Measurements from ENCODE around the gene COL13A1.

The COL13A1 gene

DNA sequence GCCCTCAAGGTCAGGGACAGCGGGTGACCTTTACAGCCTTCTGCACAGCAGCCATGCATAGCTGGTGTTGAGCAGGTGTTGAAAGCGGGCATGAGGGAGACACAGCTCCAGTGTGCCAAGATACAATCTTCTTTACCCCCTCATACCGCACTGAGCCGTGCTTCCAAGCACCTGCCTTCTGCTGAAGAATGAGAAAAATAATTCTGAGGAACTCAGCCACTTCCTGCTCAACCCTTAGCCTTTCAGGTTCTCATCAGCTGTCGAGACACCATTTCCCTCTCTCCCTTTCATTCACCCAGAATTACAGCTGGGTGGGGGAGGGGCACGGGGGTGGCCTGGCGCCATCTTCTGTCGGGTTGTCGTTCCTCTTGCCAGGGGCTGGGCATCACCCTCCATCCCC, 58.6 kb downstream of the COL13A1 start:
- no peak overlapping the region for H3K4me3 ChIP-seq (ENCODE audit: low read depth, low read length)
- no peak for DNase-seq (ENCODE audit: low read depth)
- TF ChIP-seq, protein P1, sequence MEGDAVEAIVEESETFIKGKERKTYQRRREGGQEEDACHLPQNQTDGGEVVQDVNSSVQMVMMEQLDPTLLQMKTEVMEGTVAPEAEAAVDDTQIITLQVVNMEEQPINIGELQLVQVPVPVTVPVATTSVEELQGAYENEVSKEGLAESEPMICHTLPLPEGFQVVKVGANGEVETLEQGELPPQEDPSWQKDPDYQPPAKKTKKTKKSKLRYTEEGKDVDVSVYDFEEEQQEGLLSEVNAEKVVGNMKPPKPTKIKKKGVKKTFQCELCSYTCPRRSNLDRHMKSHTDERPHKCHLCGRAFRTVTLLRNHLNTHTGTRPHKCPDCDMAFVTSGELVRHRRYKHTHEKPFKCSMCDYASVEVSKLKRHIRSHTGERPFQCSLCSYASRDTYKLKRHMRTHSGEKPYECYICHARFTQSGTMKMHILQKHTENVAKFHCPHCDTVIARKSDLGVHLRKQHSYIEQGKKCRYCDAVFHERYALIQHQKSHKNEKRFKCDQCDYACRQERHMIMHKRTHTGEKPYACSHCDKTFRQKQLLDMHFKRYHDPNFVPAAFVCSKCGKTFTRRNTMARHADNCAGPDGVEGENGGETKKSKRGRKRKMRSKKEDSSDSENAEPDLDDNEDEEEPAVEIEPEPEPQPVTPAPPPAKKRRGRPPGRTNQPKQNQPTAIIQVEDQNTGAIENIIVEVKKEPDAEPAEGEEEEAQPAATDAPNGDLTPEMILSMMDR (IDR thresholded peaks at IDR 0.05; ENCODE audit: insufficient read depth, low read depth, low read length, missing control alignments), result no peak

DNA sequence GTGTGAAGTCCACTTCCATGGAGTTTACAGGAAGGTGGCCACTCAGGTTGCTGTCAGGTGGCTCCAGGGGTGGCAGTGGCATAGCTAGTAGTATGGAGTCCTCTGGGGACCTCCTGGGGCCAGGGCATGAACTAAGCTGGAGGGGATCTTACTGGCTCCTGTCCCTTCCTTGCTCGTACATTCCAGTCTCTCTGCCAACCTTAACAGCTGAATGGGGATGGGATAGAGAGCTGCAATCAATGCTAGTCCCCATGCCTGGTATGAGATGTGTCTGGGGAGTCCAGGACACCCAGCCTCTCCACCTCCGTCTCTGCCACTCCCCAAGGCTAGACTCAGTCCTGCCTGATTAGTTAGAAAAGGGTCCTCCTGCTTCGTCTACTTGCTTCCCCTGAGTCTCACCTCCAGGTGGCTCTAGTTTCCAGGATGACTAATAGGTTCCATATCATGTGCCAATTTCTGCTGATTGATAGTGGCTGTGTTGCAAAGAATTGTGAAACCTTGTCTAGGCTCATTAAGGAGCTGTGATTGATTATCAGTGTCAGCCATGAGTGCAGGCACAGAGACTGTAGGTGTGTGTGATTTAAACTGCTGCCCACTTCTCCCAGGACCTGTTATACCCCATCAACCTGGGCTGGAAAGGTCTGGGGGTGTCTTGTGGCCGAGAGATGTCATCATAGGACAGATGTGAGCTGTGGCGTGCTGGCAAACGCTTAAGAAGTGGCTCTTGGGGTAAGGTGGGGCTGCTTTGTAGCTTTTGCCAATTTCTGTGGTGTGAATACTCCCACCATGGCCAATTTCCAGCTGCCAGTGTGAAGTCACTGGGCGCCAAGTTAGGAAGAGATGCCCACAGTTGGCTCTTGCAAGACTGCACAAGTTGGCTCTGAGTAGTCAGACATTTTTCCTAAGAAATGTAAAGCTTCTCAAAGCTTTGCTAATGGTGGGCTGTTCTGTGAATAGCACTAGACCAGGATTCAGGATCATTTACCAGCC, 59.8 kb downstream of the COL13A1 start:
- no peak overlapping the region for H3K4me3 ChIP-seq (ENCODE audit: low read depth, low read length)
- TF ChIP-seq, protein P1 (IDR thresholded peaks at IDR 0.05; ENCODE audit: insufficient read depth, low read depth, low read length, missing control alignments), result peak; percentile 4
- DNase-seq (ENCODE audit: low read depth), result peak; percentile 14

GRCh38 chr10:69862882-69863530, 61.3 kb downstream of the COL13A1 start:
- TF ChIP-seq, protein P1 (IDR thresholded peaks at IDR 0.05; ENCODE audit: insufficient read depth, low read depth, low read length, missing control alignments), result no peak
- no peak for DNase-seq (ENCODE audit: low read depth)
- no peak overlapping the region for H3K4me3 ChIP-seq (ENCODE audit: low read depth, low read length)

- H3K4me3 ChIP-seq (ENCODE audit: low read depth, low read length), result no peak overlapping the region
- no peak for DNase-seq (ENCODE audit: low read depth)
- TF ChIP-seq, protein P1 (IDR thresholded peaks at IDR 0.05; ENCODE audit: insufficient read depth, low read depth, low read length, missing control alignments), result no peak
Measured at GRCh38 chr10:69863580-69863979, 61.9 kb downstream of the COL13A1 start.

- TF ChIP-seq, protein P1 (IDR thresholded peaks at IDR 0.05; ENCODE audit: insufficient read depth, low read depth, low read length, missing control alignments), result no peak
- DNase-seq (ENCODE audit: low read depth), result no peak
- no peak overlapping the region for H3K4me3 ChIP-seq (ENCODE audit: low read depth, low read length)
Measured at GRCh38 chr10:69864321-69864720, 62.6 kb downstream of the COL13A1 start.

- no peak for DNase-seq (ENCODE audit: low read depth)
- TF ChIP-seq, protein P1 (IDR thresholded peaks at IDR 0.05; ENCODE audit: insufficient read depth, low read depth, low read length, missing control alignments), result no peak
- no peak overlapping the region for H3K4me3 ChIP-seq (ENCODE audit: low read depth, low read length)
Measured at GRCh38 chr10:69865450-69865849, 63.7 kb downstream of the COL13A1 start.

Measured in GM12865 (cell line).